ENCODE measurements around the gene NPIPB2. TPM values are rescaled to one million over a fixed set of nuclear protein-coding genes. Genes with fewer than 3 reads are reported as not detected.

The NPIPB2 gene
- total RNA-seq, 1 donor from 2014 or later = 10.3 TPM

GRCh38 chr16:11880007-11880406 lies 61.8 kb downstream of the NPIPB2 start:
- peaks cover 5% of the 10 kb centered on the region for H3K36me3 Mint-ChIP-seq (ENCODE audit: low read depth, unreplicated experiment)
- no peak for FAIRE-seq
- H3K36me3 ChIP-seq (ENCODE audit: insufficient read depth, low read length) = peaks cover 53% of the 10 kb centered on the region

GRCh38 chr16:11877374-11877773 lies 64.5 kb downstream of the NPIPB2 start:
- Histone ChIP-seq H3K27me3 (ENCODE audit: insufficient read depth, low read length) (no peaks in the 10 kb centered on the region), H4K20me1 (ENCODE audit: insufficient read depth, low read length) (peaks cover 35% of the 10 kb centered on the region), H3K4me1 (ENCODE audit: insufficient read depth, low read length) (no peaks in the 10 kb centered on the region), H3K9me3 (ENCODE audit: insufficient read depth, low read depth, low read length) (no peaks in the 10 kb centered on the region), H3K9ac (ENCODE audit: low read length) (no peak overlapping the region), H3K27ac (ENCODE audit: low read depth, low read length) (no peak overlapping the region), H2AFZ (ENCODE audit: low read depth, low read length) (no peak overlapping the region), H3K79me2 (ENCODE audit: insufficient read depth, low read length) (peaks cover 15% of the 10 kb centered on the region), H3K36me3 (ENCODE audit: insufficient read depth, low read length) (peaks cover 46% of the 10 kb centered on the region), H3K4me3 (ENCODE audit: insufficient read depth, low read depth, low read length) (no peak overlapping the region), H3K4me2 (ENCODE audit: low read length) (no peak overlapping the region)
- FAIRE-seq = no peak
- peak; percentile 19 for DNase-seq (ENCODE audit: low read depth)
- no peak overlapping the region for H3K4me3 Mint-ChIP-seq (ENCODE audit: unreplicated experiment)
- H3K4me1 Mint-ChIP-seq (ENCODE audit: low read depth, unreplicated experiment) = peaks cover under 1% of the 10 kb centered on the region
- no peak overlapping the region for H3K27ac Mint-ChIP-seq (ENCODE audit: unreplicated experiment)
- TF ChIP-seq EZH2 (IDR thresholded peaks at IDR 0.05; ENCODE audit: insufficient read depth, low read length) = no peak
- TF ChIP-seq, protein P1, sequence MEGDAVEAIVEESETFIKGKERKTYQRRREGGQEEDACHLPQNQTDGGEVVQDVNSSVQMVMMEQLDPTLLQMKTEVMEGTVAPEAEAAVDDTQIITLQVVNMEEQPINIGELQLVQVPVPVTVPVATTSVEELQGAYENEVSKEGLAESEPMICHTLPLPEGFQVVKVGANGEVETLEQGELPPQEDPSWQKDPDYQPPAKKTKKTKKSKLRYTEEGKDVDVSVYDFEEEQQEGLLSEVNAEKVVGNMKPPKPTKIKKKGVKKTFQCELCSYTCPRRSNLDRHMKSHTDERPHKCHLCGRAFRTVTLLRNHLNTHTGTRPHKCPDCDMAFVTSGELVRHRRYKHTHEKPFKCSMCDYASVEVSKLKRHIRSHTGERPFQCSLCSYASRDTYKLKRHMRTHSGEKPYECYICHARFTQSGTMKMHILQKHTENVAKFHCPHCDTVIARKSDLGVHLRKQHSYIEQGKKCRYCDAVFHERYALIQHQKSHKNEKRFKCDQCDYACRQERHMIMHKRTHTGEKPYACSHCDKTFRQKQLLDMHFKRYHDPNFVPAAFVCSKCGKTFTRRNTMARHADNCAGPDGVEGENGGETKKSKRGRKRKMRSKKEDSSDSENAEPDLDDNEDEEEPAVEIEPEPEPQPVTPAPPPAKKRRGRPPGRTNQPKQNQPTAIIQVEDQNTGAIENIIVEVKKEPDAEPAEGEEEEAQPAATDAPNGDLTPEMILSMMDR (IDR thresholded peaks at IDR 0.05; ENCODE audit: insufficient read depth, low read depth, low read length) = no peak
- no peaks in the 10 kb centered on the region for H3K9me3 Mint-ChIP-seq (ENCODE audit: unreplicated experiment)
- H3K36me3 Mint-ChIP-seq (ENCODE audit: low read depth, unreplicated experiment) = peaks cover 6% of the 10 kb centered on the region
- H3K27me3 Mint-ChIP-seq (ENCODE audit: low read depth, unreplicated experiment) = no peaks in the 10 kb centered on the region

More at GRCh38 chr16:11880007-11880406, 61.8 kb downstream of the NPIPB2 start:
- Mint-ChIP-seq H3K27ac (ENCODE audit: unreplicated experiment) (no peak overlapping the region), H3K4me1 (ENCODE audit: low read depth, unreplicated experiment) (peaks cover 2% of the 10 kb centered on the region), H3K27me3 (ENCODE audit: low read depth, unreplicated experiment) (no peaks in the 10 kb centered on the region), H3K4me3 (ENCODE audit: unreplicated experiment) (no peak overlapping the region), H3K9me3 (ENCODE audit: unreplicated experiment) (no peaks in the 10 kb centered on the region)
- Histone ChIP-seq H2AFZ (ENCODE audit: low read depth, low read length) (no peak overlapping the region), H4K20me1 (ENCODE audit: insufficient read depth, low read length) (peaks cover 31% of the 10 kb centered on the region), H3K27me3 (ENCODE audit: insufficient read depth, low read length) (no peaks in the 10 kb centered on the region), H3K4me2 (ENCODE audit: low read length) (no peak overlapping the region), H3K9me3 (ENCODE audit: insufficient read depth, low read depth, low read length) (no peaks in the 10 kb centered on the region), H3K4me3 (ENCODE audit: insufficient read depth, low read depth, low read length) (no peak overlapping the region), H3K4me1 (ENCODE audit: insufficient read depth, low read length) (no peaks in the 10 kb centered on the region), H3K9ac (ENCODE audit: low read length) (no peak overlapping the region), H3K79me2 (ENCODE audit: insufficient read depth, low read length) (peaks cover 24% of the 10 kb centered on the region), H3K27ac (ENCODE audit: low read depth, low read length) (no peak overlapping the region)
- TF ChIP-seq EZH2 (IDR thresholded peaks at IDR 0.05; ENCODE audit: insufficient read depth, low read length) = no peak
- TF ChIP-seq, protein P1 (IDR thresholded peaks at IDR 0.05; ENCODE audit: insufficient read depth, low read depth, low read length) = no peak
- DNase-seq (ENCODE audit: low read depth) = no peak

Other genes with a start within 250 kb of the NPIPB2 start
- gene TXNDC11, start 199.2 kb downstream of the NPIPB2 start, total RNA-seq = 29.0 and 34.9 TPM in 2 replicates
- 64.2 and 68.7 TPM in 2 replicates for gene ZC3H7A, start 144.8 kb downstream of the NPIPB2 start, total RNA-seq
- 192 and 209 TPM in 2 replicates for gene RSL1D1, start 90.5 kb downstream of the NPIPB2 start, total RNA-seq
- gene GSPT1, start 26.1 kb downstream of the NPIPB2 start, total RNA-seq = 165 and 173 TPM in 2 replicates
- gene TNFRSF17, start 23.2 kb upstream of the NPIPB2 start, total RNA-seq = not detected in 2 replicates
- gene SNX29, start 34.7 kb upstream of the NPIPB2 start, total RNA-seq = 11.3 and 14.8 TPM in 2 replicates